ENCODE measurements around the gene IGF2.

GRCh38 chr11:2089536-2090165 is 49.5 kb downstream of the IGF2 start:
- no peak for TF ChIP-seq ZNF274 (IDR thresholded peaks at IDR 0.05; ENCODE audit: low read depth, low read length)
- no peak for TF ChIP-seq YY1 (IDR thresholded peaks at IDR 0.05; ENCODE audit: insufficient read depth, insufficient read length)
